ENCODE results near the gene PAFAH1B1. TPM values are rescaled to one million over a fixed set of nuclear protein-coding genes. Genes with fewer than 3 reads are reported as not detected.
"Not testable (repeated sequence)": the region's sequence is repeated elsewhere in the genome, so short reads cannot be mapped to it uniquely, and the experiment has no call there.

The PAFAH1B1 gene
- 66.9 TPM for polyA plus RNA-seq (2013, experiment 1 of 2)
- 65.3 TPM for polyA plus RNA-seq (2013, experiment 2 of 2)

DNA sequence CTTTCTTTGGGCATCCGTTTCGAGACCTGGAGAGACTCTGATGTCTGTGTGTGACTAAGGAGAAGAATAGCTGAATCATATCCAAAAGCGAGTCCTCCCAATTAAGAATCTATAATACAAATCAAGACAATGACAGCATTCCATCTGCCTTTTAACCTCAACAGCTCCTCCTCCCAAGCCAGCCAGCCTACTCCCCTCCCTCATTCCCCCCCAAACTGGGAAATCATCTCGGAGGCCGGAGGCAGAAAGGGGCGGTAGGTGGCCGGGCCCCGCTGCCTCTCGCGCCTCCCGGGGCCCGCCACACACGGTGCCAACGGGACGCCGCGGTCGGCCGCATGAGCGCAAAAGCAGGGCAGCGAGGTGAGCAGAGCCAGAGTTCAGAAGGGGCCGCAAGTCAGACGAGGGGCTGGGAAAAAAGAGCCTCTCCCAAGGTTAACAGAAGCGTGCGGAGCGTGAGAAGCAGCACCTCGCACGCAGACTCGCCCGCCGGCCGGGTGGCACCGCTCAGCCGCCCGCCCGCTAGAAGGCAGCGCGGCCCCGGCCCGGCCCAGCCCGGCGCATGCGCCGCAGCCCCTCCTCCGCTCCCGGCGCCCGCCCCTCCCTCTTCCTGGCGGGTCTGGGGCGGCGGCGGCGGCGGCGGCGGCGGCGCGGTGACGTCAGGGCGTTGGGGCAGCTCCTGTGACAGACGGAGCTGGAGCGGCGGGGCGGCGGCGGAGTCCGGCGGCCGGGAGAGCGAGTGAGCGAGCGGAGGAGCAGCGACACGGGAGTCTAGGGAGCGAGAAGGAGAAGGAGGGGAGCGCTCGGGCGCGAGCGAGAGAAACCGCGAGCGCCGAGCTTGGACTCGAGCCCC is at the start of gene PAFAH1B1:
Gene PAFAH1B1 (plus strand): TSS at position 684 of the 850 bp plus-strand sequence. CDS start 44,635 bp downstream, outside the sequence.
- H3K79me2 ChIP-seq (ENCODE audit: control insufficient read depth, insufficient read depth, low read length) = peaks cover 36% of the 10 kb centered on the region
- H3K36me3 ChIP-seq (ENCODE audit: control insufficient read depth, insufficient read depth, low read length) = no peaks in the 10 kb centered on the region
- peak within 1 kb of the TSS; percentile 46 for H2BK120ac ChIP-seq (ENCODE audit: low read depth, low read length)
- no peaks in the 10 kb centered on the region for H3K4me1 ChIP-seq (ENCODE audit: control insufficient read depth, low read depth, low read length)
- peak within 1 kb of the TSS; percentile 77 for H3K4me3 ChIP-seq (ENCODE audit: low read length)
- peak within 1 kb of the TSS; percentile 86 for H3K9ac ChIP-seq (ENCODE audit: low read length)
- H3K4me2 ChIP-seq (ENCODE audit: low read length) = peak within 1 kb of the TSS; percentile 57
- peak within 1 kb of the TSS; percentile 80 for H3K23ac ChIP-seq (ENCODE audit: low read length)
- no peak within 1 kb of the TSS for H2AK5ac ChIP-seq (ENCODE audit: low read length)
- no CpG with 5 or more reads among the region's 86 CpGs for WGBS (ENCODE audit: extremely low coverage, insufficient coverage, low lambda C conversion rate)
- H3K18ac ChIP-seq (ENCODE audit: low read length) = peak within 1 kb of the TSS; percentile 99
- H3K56ac ChIP-seq (ENCODE audit: low read length) = peak within 1 kb of the TSS; percentile 96
- H3K27me3 ChIP-seq (ENCODE audit: insufficient read depth, low read length, poor library complexity) = no peaks in the 10 kb centered on the region
- H3K4ac ChIP-seq (ENCODE audit: low read depth, low read length) = peak within 1 kb of the TSS; percentile 100
- DNase-seq = peak; percentile 96
- no peaks in the 10 kb centered on the region for H3K79me1 ChIP-seq (ENCODE audit: low read length)
- no peak within 1 kb of the TSS for H4K5ac ChIP-seq (ENCODE audit: low read length)
- H3K27ac ChIP-seq (ENCODE audit: low read depth, low read length) = peak within 1 kb of the TSS; percentile 99
- peak within 1 kb of the TSS; percentile 65 for H2BK5ac ChIP-seq (ENCODE audit: low read length)
- no peak within 1 kb of the TSS for H4K8ac ChIP-seq (ENCODE audit: low read depth, low read length)
- H2BK15ac ChIP-seq (replicated peaks; ENCODE audit: low read depth) = peak within 1 kb of the TSS; percentile 38

GRCh38 chr17:2545393-2545792 is 48.1 kb upstream of the PAFAH1B1 start:
- no peak overlapping the region for H2BK120ac ChIP-seq (ENCODE audit: low read depth, low read length)
- DNase-seq = peak; percentile 68
- no peaks in the 10 kb centered on the region for H3K36me3 ChIP-seq (ENCODE audit: control insufficient read depth, insufficient read depth, low read length)
- H3K4ac ChIP-seq (ENCODE audit: low read depth, low read length) = no peak overlapping the region
- H3K4me1 ChIP-seq (ENCODE audit: control insufficient read depth, low read depth, low read length) = no peaks in the 10 kb centered on the region
- no peak overlapping the region for H2BK5ac ChIP-seq (ENCODE audit: low read length)
- no peak overlapping the region for H3K4me3 ChIP-seq (ENCODE audit: low read length)
- H3K18ac ChIP-seq (ENCODE audit: low read length) = no peak overlapping the region
- no peak overlapping the region for H2BK15ac ChIP-seq (replicated peaks; ENCODE audit: low read depth)
- WGBS (ENCODE audit: extremely low coverage, insufficient coverage, low lambda C conversion rate) = no CpG with 5 or more reads among the region's 7 CpGs
- no peak overlapping the region for H3K27ac ChIP-seq (ENCODE audit: low read depth, low read length)
- H3K4me2 ChIP-seq (ENCODE audit: low read length) = no peak overlapping the region
- no peaks in the 10 kb centered on the region for H3K27me3 ChIP-seq (ENCODE audit: insufficient read depth, low read length, poor library complexity)
- no peaks in the 10 kb centered on the region for H3K79me1 ChIP-seq (ENCODE audit: low read length)
- H3K9ac ChIP-seq (ENCODE audit: low read length) = no peak overlapping the region
- no peak overlapping the region for H3K23ac ChIP-seq (ENCODE audit: low read length)
- no peak overlapping the region for H3K56ac ChIP-seq (ENCODE audit: low read length)
- no peak overlapping the region for H4K5ac ChIP-seq (ENCODE audit: low read length)
- H4K8ac ChIP-seq (ENCODE audit: low read depth, low read length) = no peak overlapping the region
- H3K79me2 ChIP-seq (ENCODE audit: control insufficient read depth, insufficient read depth, low read length) = no peaks in the 10 kb centered on the region
- no peak overlapping the region for H2AK5ac ChIP-seq (ENCODE audit: low read length)

DNA sequence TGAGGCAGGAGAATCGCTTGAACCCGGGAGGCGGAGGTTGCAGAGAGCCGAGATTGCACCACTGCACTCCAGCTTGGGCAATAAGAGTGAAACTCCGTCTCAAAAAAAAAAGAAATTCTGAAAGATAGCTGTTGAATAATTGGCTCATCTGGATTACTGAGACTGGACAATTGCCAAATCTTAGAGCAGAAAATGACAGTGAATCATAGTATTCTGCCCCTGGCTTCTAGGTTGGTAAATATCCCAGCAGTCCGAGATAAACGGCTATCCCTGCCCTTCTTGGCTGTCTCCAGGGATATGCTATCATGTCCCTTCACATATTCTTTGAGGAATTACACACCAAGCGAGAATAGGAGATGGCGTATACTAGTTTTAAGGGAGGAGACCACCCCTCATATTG is 46.3 kb upstream of the PAFAH1B1 start:
- Histone ChIP-seq H4K5ac (ENCODE audit: low read length) (no peak overlapping the region), H3K27ac (ENCODE audit: low read depth, low read length) (no peak overlapping the region), H3K56ac (ENCODE audit: low read length) (no peak overlapping the region), H3K23ac (ENCODE audit: low read length) (no peak overlapping the region), H2BK5ac (ENCODE audit: low read length) (no peak overlapping the region), H2AK5ac (ENCODE audit: low read length) (no peak overlapping the region), H4K8ac (ENCODE audit: low read depth, low read length) (no peak overlapping the region), H3K18ac (ENCODE audit: low read length) (no peak overlapping the region), H2BK15ac (replicated peaks; ENCODE audit: low read depth) (no peak overlapping the region), H3K4me3 (ENCODE audit: low read length) (no peak overlapping the region), H3K4me1 (ENCODE audit: control insufficient read depth, low read depth, low read length) (peaks cover 3% of the 10 kb centered on the region), H3K79me2 (ENCODE audit: control insufficient read depth, insufficient read depth, low read length) (no peaks in the 10 kb centered on the region), H2BK120ac (ENCODE audit: low read depth, low read length) (no peak overlapping the region), H3K4ac (ENCODE audit: low read depth, low read length) (no peak overlapping the region), H3K9ac (ENCODE audit: low read length) (no peak overlapping the region), H3K36me3 (ENCODE audit: control insufficient read depth, insufficient read depth, low read length) (no peaks in the 10 kb centered on the region), H3K27me3 (ENCODE audit: insufficient read depth, low read length, poor library complexity) (no peaks in the 10 kb centered on the region), H3K79me1 (ENCODE audit: low read length) (no peaks in the 10 kb centered on the region), H3K4me2 (ENCODE audit: low read length) (no peak overlapping the region)
- no CpG with 5 or more reads among the region's 9 CpGs for WGBS (ENCODE audit: extremely low coverage, insufficient coverage, low lambda C conversion rate)
- no peak for DNase-seq

DNA sequence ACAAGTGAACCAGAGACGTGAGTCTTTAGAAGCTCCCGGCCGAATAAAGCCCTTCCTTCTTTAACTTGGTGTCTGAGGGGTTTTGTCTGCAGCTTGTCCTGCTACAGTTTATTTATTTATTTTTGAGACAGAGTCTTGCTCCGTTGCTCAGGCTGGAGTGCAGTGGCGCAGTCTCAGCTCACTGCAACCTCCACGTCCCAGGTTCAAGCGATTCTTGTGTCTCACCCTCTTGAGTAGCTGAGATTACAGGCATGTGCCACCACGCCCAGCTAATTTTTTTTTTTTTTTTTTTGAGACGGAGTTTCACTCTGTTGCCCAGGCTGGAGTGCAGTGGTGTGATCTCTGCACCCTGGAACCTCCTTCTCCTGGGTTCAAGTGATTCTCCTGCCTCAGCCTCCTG is 45.4 kb upstream of the PAFAH1B1 start:
- not testable (repeated sequence) for H3K56ac ChIP-seq (ENCODE audit: low read length); H3K4ac ChIP-seq (ENCODE audit: low read depth, low read length); H2AK5ac ChIP-seq (ENCODE audit: low read length); H3K23ac ChIP-seq (ENCODE audit: low read length); H3K18ac ChIP-seq (ENCODE audit: low read length); H2BK120ac ChIP-seq (ENCODE audit: low read depth, low read length); DNase-seq; H4K8ac ChIP-seq (ENCODE audit: low read depth, low read length); H3K4me3 ChIP-seq (ENCODE audit: low read length); H3K27me3 ChIP-seq (ENCODE audit: insufficient read depth, low read length, poor library complexity); H3K9ac ChIP-seq (ENCODE audit: low read length); H3K79me2 ChIP-seq (ENCODE audit: control insufficient read depth, insufficient read depth, low read length); H2BK5ac ChIP-seq (ENCODE audit: low read length); H2BK15ac ChIP-seq (replicated peaks; ENCODE audit: low read depth); H3K4me1 ChIP-seq (ENCODE audit: control insufficient read depth, low read depth, low read length); H3K27ac ChIP-seq (ENCODE audit: low read depth, low read length); H3K36me3 ChIP-seq (ENCODE audit: control insufficient read depth, insufficient read depth, low read length); H4K5ac ChIP-seq (ENCODE audit: low read length); H3K79me1 ChIP-seq (ENCODE audit: low read length); H3K4me2 ChIP-seq (ENCODE audit: low read length)
- no CpG with 5 or more reads among the region's 9 CpGs for WGBS (ENCODE audit: extremely low coverage, insufficient coverage, low lambda C conversion rate)

GRCh38 chr17:2549392-2550211 is 43.9 kb upstream of the PAFAH1B1 start:
- peaks cover 3% of the 10 kb centered on the region for H3K4me1 ChIP-seq (ENCODE audit: control insufficient read depth, low read depth, low read length)
- no peak overlapping the region for H2BK5ac ChIP-seq (ENCODE audit: low read length)
- H3K23ac ChIP-seq (ENCODE audit: low read length) = no peak overlapping the region
- no peak overlapping the region for H2BK120ac ChIP-seq (ENCODE audit: low read depth, low read length)
- no peak overlapping the region for H3K4me2 ChIP-seq (ENCODE audit: low read length)
- H2AK5ac ChIP-seq (ENCODE audit: low read length) = no peak overlapping the region
- no peak overlapping the region for H4K5ac ChIP-seq (ENCODE audit: low read length)
- H3K79me1 ChIP-seq (ENCODE audit: low read length) = no peaks in the 10 kb centered on the region
- no peak overlapping the region for H2BK15ac ChIP-seq (replicated peaks; ENCODE audit: low read depth)
- H3K27me3 ChIP-seq (ENCODE audit: insufficient read depth, low read length, poor library complexity) = no peaks in the 10 kb centered on the region
- no peak overlapping the region for H3K4ac ChIP-seq (ENCODE audit: low read depth, low read length)
- H3K36me3 ChIP-seq (ENCODE audit: control insufficient read depth, insufficient read depth, low read length) = no peaks in the 10 kb centered on the region
- no peak overlapping the region for H3K18ac ChIP-seq (ENCODE audit: low read length)
- no peak overlapping the region for H3K9ac ChIP-seq (ENCODE audit: low read length)
- H3K4me3 ChIP-seq (ENCODE audit: low read length) = no peak overlapping the region
- peak; percentile 65 for DNase-seq
- H3K56ac ChIP-seq (ENCODE audit: low read length) = no peak overlapping the region
- WGBS (ENCODE audit: extremely low coverage, insufficient coverage, low lambda C conversion rate) = no CpG with 5 or more reads among the region's 8 CpGs
- H3K79me2 ChIP-seq (ENCODE audit: control insufficient read depth, insufficient read depth, low read length) = no peaks in the 10 kb centered on the region
- H4K8ac ChIP-seq (ENCODE audit: low read depth, low read length) = no peak overlapping the region
- H3K27ac ChIP-seq (ENCODE audit: low read depth, low read length) = no peak overlapping the region

Measured in mesendoderm (in vitro differentiated cells).